ENCODE data around the gene DIO2. TPM values are rescaled to one million over a fixed set of nuclear protein-coding genes. Genes with fewer than 3 reads are reported as not detected.

Gene DIO2
- total RNA-seq, 1 donor from 2014 or later = 0.07 TPM

DNA sequence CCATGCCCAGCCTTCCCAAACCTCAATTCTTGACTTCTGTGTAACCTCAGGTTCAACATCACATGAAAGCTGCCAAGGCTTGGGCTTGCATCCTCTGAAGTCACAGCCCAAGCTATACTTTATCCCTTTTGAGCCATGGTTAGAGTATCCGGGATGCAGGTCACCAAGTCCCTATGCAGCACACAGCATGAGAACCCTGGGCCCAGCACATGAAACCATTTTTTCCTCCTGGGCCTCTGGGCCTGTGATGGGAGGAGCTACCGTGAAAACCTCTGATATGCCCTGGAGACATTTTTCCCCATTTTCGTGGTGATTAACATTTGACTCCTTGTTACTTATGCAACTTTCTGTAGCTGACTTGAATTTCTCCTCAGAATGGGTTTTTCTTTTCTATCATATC is 25.8 kb upstream of the DIO2 start:
- Mint-ChIP-seq H3K4me1 (no peaks in the 10 kb centered on the region), H3K9me3 (peaks cover 13% of the 10 kb centered on the region), H3K36me3 (peaks cover 5% of the 10 kb centered on the region), H3K27ac (no peak overlapping the region), H3K4me3 (no peak overlapping the region), H3K27me3 (ENCODE audit: insufficient read depth, low read depth) (peaks cover 2% of the 10 kb centered on the region)
- Histone ChIP-seq H3K4me3 (no peak overlapping the region), H4K20me1 (ENCODE audit: low read depth) (no peaks in the 10 kb centered on the region), H3K4me2 (no peak overlapping the region), H3K27ac (no peak overlapping the region), H3K36me3 (no peaks in the 10 kb centered on the region), H3F3A (ENCODE audit: low read depth) (no peaks in the 10 kb centered on the region), H3K79me2 (ENCODE audit: low read depth) (no peaks in the 10 kb centered on the region), H3K9ac (no peak overlapping the region), H3K4me1 (no peaks in the 10 kb centered on the region), H3K27me3 (no peaks in the 10 kb centered on the region), H2AFZ (replicated peaks) (no peak overlapping the region), H3K9me3 (ENCODE audit: low read depth) (peaks cover 4% of the 10 kb centered on the region)
- TF ChIP-seq, protein P1, sequence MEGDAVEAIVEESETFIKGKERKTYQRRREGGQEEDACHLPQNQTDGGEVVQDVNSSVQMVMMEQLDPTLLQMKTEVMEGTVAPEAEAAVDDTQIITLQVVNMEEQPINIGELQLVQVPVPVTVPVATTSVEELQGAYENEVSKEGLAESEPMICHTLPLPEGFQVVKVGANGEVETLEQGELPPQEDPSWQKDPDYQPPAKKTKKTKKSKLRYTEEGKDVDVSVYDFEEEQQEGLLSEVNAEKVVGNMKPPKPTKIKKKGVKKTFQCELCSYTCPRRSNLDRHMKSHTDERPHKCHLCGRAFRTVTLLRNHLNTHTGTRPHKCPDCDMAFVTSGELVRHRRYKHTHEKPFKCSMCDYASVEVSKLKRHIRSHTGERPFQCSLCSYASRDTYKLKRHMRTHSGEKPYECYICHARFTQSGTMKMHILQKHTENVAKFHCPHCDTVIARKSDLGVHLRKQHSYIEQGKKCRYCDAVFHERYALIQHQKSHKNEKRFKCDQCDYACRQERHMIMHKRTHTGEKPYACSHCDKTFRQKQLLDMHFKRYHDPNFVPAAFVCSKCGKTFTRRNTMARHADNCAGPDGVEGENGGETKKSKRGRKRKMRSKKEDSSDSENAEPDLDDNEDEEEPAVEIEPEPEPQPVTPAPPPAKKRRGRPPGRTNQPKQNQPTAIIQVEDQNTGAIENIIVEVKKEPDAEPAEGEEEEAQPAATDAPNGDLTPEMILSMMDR (IDR thresholded peaks at IDR 0.05) = no peak
- no peak for TF ChIP-seq EZH2 (IDR thresholded peaks at IDR 0.05)
- no peak for TF ChIP-seq EZH2phosphoT487 (IDR thresholded peaks at IDR 0.05)
- DNase-seq (ENCODE audit: low spot score) = no peak

DNA sequence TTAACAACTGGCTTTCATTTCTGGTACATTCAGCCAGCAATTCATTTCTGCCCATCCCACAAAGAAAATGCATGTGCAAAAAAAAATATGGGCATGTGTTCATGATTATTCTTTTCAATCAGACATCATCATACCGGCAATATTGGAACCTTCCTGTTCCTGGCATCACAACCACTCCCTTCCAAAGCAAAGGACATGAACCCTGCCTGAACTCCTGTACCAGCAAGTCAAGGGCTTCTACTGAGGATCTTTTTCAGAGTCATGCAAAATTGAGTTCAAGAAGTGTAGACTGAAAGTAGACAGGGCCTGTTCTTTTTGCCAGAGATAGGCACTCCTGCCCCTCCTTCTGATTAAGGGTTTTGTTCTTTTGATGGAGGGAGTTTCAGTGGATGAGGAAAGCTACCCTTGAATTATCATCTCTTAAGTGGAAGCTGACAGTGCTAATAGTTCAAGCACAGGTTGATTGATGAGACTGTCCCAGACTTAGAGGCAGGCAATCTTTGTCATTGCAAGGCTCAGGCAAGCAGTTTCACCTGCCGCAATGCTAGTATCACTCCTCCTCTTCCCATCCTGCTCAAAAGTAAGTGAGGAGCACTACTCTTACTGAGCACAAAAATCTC is 22.3 kb upstream of the DIO2 start:
- H3K9ac ChIP-seq = no peak overlapping the region
- H3K9me3 Mint-ChIP-seq = peaks cover 22% of the 10 kb centered on the region
- no peak overlapping the region for H3K4me3 ChIP-seq
- DNase-seq (ENCODE audit: low spot score) = no peak
- no peaks in the 10 kb centered on the region for H3K4me1 Mint-ChIP-seq
- H3K36me3 ChIP-seq = no peaks in the 10 kb centered on the region
- no peaks in the 10 kb centered on the region for H3K27me3 ChIP-seq
- no peak overlapping the region for H3K27ac ChIP-seq
- H3F3A ChIP-seq (ENCODE audit: low read depth) = no peaks in the 10 kb centered on the region
- no peak overlapping the region for H3K4me3 Mint-ChIP-seq
- H4K20me1 ChIP-seq (ENCODE audit: low read depth) = no peaks in the 10 kb centered on the region
- no peak overlapping the region for H3K4me2 ChIP-seq
- peaks cover 2% of the 10 kb centered on the region for H3K27me3 Mint-ChIP-seq (ENCODE audit: insufficient read depth, low read depth)
- H3K9me3 ChIP-seq (ENCODE audit: low read depth) = peaks cover 2% of the 10 kb centered on the region
- no peaks in the 10 kb centered on the region for H3K79me2 ChIP-seq (ENCODE audit: low read depth)
- H3K27ac Mint-ChIP-seq = no peak overlapping the region
- no peak overlapping the region for H2AFZ ChIP-seq (replicated peaks)
- no peaks in the 10 kb centered on the region for H3K4me1 ChIP-seq
- H3K36me3 Mint-ChIP-seq = peaks cover 5% of the 10 kb centered on the region
- no peak for TF ChIP-seq EZH2 (IDR thresholded peaks at IDR 0.05)
- TF ChIP-seq, protein P1 (IDR thresholded peaks at IDR 0.05) = no peak
- TF ChIP-seq EZH2phosphoT487 (IDR thresholded peaks at IDR 0.05) = no peak

DNA sequence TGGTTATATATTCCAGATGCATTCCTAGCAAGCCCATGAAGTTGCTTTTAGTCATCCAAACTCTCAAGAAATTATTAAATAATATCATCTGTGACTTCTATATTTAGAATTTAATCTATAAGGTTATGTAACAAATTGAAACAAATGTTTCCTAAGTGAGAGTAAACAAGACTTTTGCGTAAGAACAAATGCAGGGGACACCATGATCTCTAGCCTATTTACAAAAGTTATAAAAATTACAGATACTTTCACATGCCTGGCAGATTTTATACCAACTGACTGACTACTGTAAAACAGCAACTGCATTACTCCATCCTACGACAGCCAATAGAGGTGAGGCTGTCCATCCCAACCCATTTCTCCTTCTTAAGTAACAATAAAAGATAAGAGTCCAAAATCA is 20.4 kb upstream of the DIO2 start:
- TF ChIP-seq, protein P1 (IDR thresholded peaks at IDR 0.05) = no peak
- TF ChIP-seq EZH2 (IDR thresholded peaks at IDR 0.05) = no peak
- TF ChIP-seq EZH2phosphoT487 (IDR thresholded peaks at IDR 0.05) = no peak
- Histone ChIP-seq H3K36me3 (no peaks in the 10 kb centered on the region), H3K9ac (no peak overlapping the region), H3K27ac (no peak overlapping the region), H4K20me1 (ENCODE audit: low read depth) (no peaks in the 10 kb centered on the region), H3K4me3 (no peak overlapping the region), H3K9me3 (ENCODE audit: low read depth) (no peaks in the 10 kb centered on the region), H2AFZ (replicated peaks) (no peak overlapping the region), H3F3A (ENCODE audit: low read depth) (no peaks in the 10 kb centered on the region), H3K4me2 (no peak overlapping the region), H3K27me3 (no peaks in the 10 kb centered on the region), H3K79me2 (ENCODE audit: low read depth) (no peaks in the 10 kb centered on the region), H3K4me1 (no peaks in the 10 kb centered on the region)
- Mint-ChIP-seq H3K27ac (no peak overlapping the region), H3K36me3 (no peaks in the 10 kb centered on the region), H3K4me3 (no peak overlapping the region), H3K4me1 (no peaks in the 10 kb centered on the region), H3K27me3 (ENCODE audit: insufficient read depth, low read depth) (peaks cover 2% of the 10 kb centered on the region), H3K9me3 (peaks cover 19% of the 10 kb centered on the region)
- no peak for DNase-seq (ENCODE audit: low spot score)

Data from neural progenitor cell (in vitro differentiated cells).